Stimulated activated CD4-positive, alpha-beta T cell treated with anti-CD3 and anti-CD28 coated beads, Interleukin-2, amount 100 ng/mL, for 4 hours (primary cell): ENCODE measurements around the gene NTM.
"Not testable (repeated sequence)": the region's sequence is repeated elsewhere in the genome, so short reads cannot be mapped to it uniquely, and the experiment has no call there.

Experiments
- DNase-seq: peaks from one replicate; pipeline ENCODE4 v3.0.0-alpha.2; 2020; ENCODE audit warnings: low read depth

NTM gene

GRCh38 chr11:131370090-131370751 is at the start of gene NTM:
Gene NTM (plus strand): TSS chr11:131370615.
- DNase-seq = no peak

GRCh38 chr11:131324921-131325570 is 45.4 kb upstream of the NTM start:
- DNase-seq = no peak

GRCh38 chr11:131326829-131327228 is 43.6 kb upstream of the NTM start:
- no peak for DNase-seq

DNA sequence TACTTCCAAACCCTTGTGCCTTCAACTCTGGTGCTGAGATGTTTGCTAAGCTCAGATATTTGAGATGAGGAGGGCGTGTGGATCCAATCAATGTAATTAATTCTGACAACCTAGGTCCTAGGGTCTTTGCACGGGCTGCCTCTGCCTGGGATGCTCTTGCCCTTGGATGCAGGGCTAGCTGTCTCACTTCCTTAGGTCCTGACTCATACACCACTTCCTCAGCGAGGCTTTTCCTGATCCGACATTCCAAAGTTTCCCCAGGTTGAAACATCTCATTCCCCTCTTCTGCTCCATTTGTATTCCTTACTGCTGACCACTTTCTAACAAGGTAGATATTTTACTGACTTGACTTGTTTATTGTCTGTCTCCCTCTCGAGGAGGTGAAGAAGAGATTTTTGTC is 43.0 kb upstream of the NTM start:
- no peak for DNase-seq

DNA sequence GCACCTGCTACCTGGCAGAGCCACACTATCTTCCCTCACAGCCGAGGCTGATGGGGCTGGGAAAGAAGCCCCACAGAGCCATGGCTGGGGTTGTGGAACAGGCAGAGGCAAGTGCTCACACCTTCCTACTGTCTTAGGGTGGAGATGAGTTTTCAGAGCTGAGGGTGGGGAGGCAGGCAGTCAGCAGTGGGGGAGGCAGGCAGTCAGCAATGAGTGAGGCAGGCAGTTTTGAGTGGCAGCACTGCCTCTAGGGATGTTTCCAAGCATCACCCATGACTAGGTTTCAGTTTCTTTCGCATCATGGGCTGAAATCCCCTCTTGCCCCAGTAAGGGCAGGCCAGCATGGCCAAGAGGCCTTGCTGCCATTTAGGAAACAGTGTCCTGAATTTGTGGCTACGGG is 41.6 kb upstream of the NTM start:
- DNase-seq = no peak

GRCh38 chr11:131331010-131331409 is 39.4 kb upstream of the NTM start:
- DNase-seq = no peak

- DNase-seq = no peak
Observed at GRCh38 chr11:131331546-131331945, 38.9 kb upstream of the NTM start.

GRCh38 chr11:131334601-131335000 is 35.8 kb upstream of the NTM start:
- DNase-seq = no peak

- not testable (repeated sequence) for DNase-seq
Observed at GRCh38 chr11:131341900-131342299, 28.5 kb upstream of the NTM start.

GRCh38 chr11:131342442-131342841 is 28.0 kb upstream of the NTM start:
- not testable (repeated sequence) for DNase-seq

- DNase-seq = no peak
Observed at GRCh38 chr11:131345406-131345805, 25.0 kb upstream of the NTM start.

DNA sequence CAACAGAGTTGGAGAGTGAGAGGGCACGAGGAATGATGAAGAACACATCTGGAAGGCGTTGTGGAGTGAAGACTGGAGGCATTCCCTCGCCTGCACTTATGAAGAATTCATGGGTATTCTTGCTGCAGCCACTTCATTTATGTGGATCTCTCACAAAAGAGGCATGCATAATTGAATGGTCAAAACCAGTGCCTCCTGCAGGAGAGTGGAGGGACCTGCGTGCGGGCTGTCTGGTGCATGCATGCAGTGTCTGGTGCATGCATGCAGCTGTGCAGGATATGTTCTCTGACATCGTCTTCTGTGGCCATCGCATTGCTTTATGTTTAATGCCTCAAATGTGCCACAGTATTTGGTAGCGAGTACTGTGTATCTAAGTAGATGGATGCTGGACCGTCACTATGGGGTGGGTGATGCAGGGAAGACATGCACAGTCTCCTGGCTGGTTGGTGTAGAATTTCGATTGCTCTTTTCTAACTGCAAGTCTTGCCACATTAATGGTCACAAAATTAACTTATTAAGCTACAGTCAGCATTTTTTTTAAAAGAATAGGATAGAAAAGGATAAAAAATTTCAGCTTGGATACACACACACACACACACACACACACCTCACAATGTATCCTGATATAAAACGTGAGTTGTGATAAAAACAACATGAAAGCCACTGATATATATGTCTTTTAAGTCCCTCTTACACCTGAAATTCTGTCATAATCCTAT is 20.9 kb upstream of the NTM start:
- DNase-seq = no peak

- no peak for DNase-seq
Observed at GRCh38 chr11:131350872-131351271, 19.5 kb upstream of the NTM start.

GRCh38 chr11:131351848-131352247 is 18.6 kb upstream of the NTM start:
- no peak for DNase-seq

GRCh38 chr11:131353766-131354165 is 16.6 kb upstream of the NTM start:
- no peak for DNase-seq

DNA sequence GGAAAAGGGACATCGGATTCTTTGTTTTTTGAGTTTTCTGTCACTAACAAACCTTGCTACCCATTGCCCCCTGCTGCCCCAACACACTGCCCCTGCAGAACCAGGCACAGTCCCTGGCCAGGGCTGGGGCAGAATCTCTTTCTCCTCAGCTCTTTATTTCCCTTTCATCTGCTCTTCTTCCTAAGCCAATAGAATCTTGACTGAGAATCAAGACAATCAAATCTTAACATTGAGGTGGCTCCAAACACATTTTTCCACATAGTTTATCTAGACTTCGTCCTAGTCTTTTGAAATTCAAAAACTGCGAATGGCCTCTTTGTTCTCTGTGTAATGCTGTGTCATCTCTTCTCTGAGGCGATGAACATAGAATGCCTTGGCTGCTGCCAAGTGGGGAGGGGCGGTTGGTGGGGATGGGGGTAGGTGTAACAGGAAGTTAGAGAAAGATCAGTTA is 16.1 kb upstream of the NTM start:
- no peak for DNase-seq

- no peak for DNase-seq
Observed at GRCh38 chr11:131356206-131356605, 14.2 kb upstream of the NTM start.

DNA sequence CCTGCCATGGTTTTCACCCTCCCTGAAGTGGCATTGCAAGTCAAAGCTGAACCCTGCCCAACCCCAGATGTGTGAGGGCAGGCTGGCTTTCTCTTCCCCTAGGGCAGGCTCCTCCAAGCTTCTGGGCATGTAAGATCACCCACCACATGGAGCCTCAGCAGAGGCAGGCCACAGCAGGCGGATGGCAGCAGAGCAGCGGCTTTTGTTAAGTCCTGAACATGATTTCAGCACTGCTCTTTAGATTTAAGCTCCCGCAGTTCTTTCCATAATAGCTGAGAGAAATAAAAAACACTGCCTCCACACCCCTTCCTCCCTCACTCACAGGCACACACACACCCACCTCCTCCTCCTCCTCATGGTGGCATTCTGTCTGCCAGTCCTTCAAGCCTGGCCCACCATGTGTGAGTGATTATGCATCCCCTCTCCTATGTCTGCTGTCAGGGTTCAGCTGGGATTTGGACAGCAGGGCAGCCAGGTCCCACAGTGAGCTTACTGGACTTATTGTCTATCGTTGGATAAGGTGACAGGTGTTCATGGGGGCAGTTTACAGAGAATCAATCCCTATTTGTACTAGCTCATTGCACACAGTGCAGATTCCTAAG is 5.0 kb upstream of the NTM start:
- no peak for DNase-seq

GRCh38 chr11:131370901-131371790 is 731 bp downstream of the NTM start:
- no peak for DNase-seq

DNA sequence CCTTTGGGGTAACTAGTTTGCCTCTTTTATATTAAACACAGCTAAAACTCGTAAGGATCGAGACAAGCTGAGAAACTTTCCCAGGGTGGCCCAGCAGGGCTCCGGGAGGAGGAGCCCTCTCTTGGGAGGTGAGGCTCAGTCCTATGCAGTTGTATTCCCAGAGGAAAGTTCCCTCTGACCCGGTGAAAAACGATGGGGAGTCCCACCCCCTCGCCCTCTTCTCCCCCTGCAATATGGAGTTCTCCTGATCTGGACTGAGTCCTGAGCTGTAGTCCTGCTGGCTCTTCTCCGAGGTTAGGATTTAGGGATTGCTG is 1.3 kb downstream of the NTM start:
- no peak for DNase-seq

- no peak for DNase-seq
Observed at GRCh38 chr11:131372234-131372962, 2.0 kb downstream of the NTM start.
